ENCODE measurements around the gene KSR2. TPM values are rescaled to one million over a fixed set of nuclear protein-coding genes. Genes with fewer than 3 reads are reported as not detected.
A peak's percentile ranks its signal among the peaks of the same experiment; 100 is the strongest.
"Not testable (repeated sequence)": the region's sequence is repeated elsewhere in the genome, so short reads cannot be mapped to it uniquely, and the experiment has no call there.

KSR2 gene
- total RNA-seq, 1 experiment from 2014 or later: 0.24 TPM

GRCh38 chr12:117761528-117762100, 207.2 kb downstream of the KSR2 start:
- DNase-seq (ENCODE audit: low read depth): no peak

- no peak for DNase-seq (ENCODE audit: low read depth)
These were observed 207.8 kb downstream of the KSR2 start for GRCh38 chr12:117760990-117761389.

GRCh38 chr12:117750657-117751056, 218.1 kb downstream of the KSR2 start:
- DNase-seq (ENCODE audit: low read depth): no peak

- peak; percentile 56 for DNase-seq (ENCODE audit: low read depth)
These were observed 219.4 kb downstream of the KSR2 start for GRCh38 chr12:117749431-117749830.

GRCh38 chr12:117746358-117746757, 222.4 kb downstream of the KSR2 start:
- peak; percentile 7 for DNase-seq (ENCODE audit: low read depth)

- no peak for DNase-seq (ENCODE audit: low read depth)
These were observed 224.4 kb downstream of the KSR2 start for GRCh38 chr12:117744418-117744817.

GRCh38 chr12:117743761-117744160, 225.0 kb downstream of the KSR2 start:
- no peak for DNase-seq (ENCODE audit: low read depth)

- DNase-seq (ENCODE audit: low read depth): peak; percentile 65
These were observed 226.1 kb downstream of the KSR2 start for GRCh38 chr12:117742721-117743120.

- DNase-seq (ENCODE audit: low read depth): peak; percentile 39
These were observed 230.6 kb downstream of the KSR2 start for GRCh38 chr12:117738233-117738632.

GRCh38 chr12:117733549-117733805, 235.3 kb downstream of the KSR2 start:
- no peak for DNase-seq (ENCODE audit: low read depth)

GRCh38 chr12:117732761-117733548, 235.8 kb downstream of the KSR2 start:
- no peak for DNase-seq (ENCODE audit: low read depth)

- DNase-seq (ENCODE audit: low read depth): not testable (repeated sequence)
These were observed 237.7 kb downstream of the KSR2 start for GRCh38 chr12:117731131-117731530.

GRCh38 chr12:117727301-117727700, 241.5 kb downstream of the KSR2 start:
- no peak for DNase-seq (ENCODE audit: low read depth)

- peak; percentile 42 for DNase-seq (ENCODE audit: low read depth)
These were observed 244.2 kb downstream of the KSR2 start for GRCh38 chr12:117724543-117724942.

- DNase-seq (ENCODE audit: low read depth): no peak
These were observed 250.2 kb downstream of the KSR2 start for GRCh38 chr12:117718559-117718958.

GRCh38 chr12:117718141-117718540, 250.6 kb downstream of the KSR2 start:
- DNase-seq (ENCODE audit: low read depth): no peak

GRCh38 chr12:117714203-117714602, 254.6 kb downstream of the KSR2 start:
- no peak for DNase-seq (ENCODE audit: low read depth)

GRCh38 chr12:117710121-117710520, 258.7 kb downstream of the KSR2 start:
- DNase-seq (ENCODE audit: low read depth): no peak

GRCh38 chr12:117707861-117708260, 260.9 kb downstream of the KSR2 start:
- DNase-seq (ENCODE audit: low read depth): no peak

- no peak for DNase-seq (ENCODE audit: low read depth)
These were observed 265.2 kb downstream of the KSR2 start for GRCh38 chr12:117703584-117703983.

- DNase-seq (ENCODE audit: low read depth): no peak
These were observed 266.0 kb downstream of the KSR2 start for GRCh38 chr12:117702741-117703140.

- no peak for DNase-seq (ENCODE audit: low read depth)
These were observed 269.2 kb downstream of the KSR2 start for GRCh38 chr12:117699575-117699974.

GRCh38 chr12:117699118-117699517, 269.7 kb downstream of the KSR2 start:
- no peak for DNase-seq (ENCODE audit: low read depth)

GRCh38 chr12:117695956-117696355, 272.8 kb downstream of the KSR2 start:
- DNase-seq (ENCODE audit: low read depth): no peak

Data from RPMI7951 (cell line).